Measurements from ENCODE around the gene PARP6. TPM values are rescaled to one million over a fixed set of nuclear protein-coding genes. Genes with fewer than 3 reads are reported as not detected.

The PARP6 gene
- total and polyA plus RNA-seq, 7 donors, result 46.1 to 83.2 (median 63.0) TPM

DNA sequence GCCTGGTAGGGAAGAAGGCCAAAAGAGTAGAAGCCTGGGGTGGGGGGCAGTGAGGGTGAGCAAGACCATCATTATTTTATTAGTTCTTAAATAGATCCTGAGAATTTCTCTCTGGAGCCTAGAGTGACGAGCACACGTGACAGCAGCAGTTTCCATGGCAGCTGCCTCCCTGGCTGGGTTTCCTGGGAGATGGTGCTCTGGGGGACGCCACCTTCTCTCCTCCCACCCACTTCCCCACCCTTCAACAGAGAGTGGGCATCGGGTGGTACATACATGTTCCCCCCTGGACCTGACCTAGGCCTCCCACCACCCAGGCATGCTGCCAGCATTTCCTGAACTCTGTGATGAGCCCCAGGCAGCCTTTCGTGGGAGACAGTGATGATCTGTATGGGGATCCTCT lies 34.7 kb upstream of the PARP6 start:
- H3K36me3 ChIP-seq (ENCODE audit: insufficient read depth in 1 of 2, low read depth in 1 of 2), result no peaks in the 10 kb centered on the region
- intact Hi-C loops (cut with DNase I), result no loop called here
- H3K4me1 ChIP-seq, result no peaks in the 10 kb centered on the region
- TF ChIP-seq, protein P1, sequence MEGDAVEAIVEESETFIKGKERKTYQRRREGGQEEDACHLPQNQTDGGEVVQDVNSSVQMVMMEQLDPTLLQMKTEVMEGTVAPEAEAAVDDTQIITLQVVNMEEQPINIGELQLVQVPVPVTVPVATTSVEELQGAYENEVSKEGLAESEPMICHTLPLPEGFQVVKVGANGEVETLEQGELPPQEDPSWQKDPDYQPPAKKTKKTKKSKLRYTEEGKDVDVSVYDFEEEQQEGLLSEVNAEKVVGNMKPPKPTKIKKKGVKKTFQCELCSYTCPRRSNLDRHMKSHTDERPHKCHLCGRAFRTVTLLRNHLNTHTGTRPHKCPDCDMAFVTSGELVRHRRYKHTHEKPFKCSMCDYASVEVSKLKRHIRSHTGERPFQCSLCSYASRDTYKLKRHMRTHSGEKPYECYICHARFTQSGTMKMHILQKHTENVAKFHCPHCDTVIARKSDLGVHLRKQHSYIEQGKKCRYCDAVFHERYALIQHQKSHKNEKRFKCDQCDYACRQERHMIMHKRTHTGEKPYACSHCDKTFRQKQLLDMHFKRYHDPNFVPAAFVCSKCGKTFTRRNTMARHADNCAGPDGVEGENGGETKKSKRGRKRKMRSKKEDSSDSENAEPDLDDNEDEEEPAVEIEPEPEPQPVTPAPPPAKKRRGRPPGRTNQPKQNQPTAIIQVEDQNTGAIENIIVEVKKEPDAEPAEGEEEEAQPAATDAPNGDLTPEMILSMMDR (IDR thresholded peaks at IDR 0.05), result no peak
- H3K27me3 ChIP-seq (ENCODE audit: insufficient read depth in 3 of 3, low read length in 2 of 3), result no peaks in the 10 kb centered on the region
- H3K9me3 ChIP-seq, result no peaks in the 10 kb centered on the region
- no peak overlapping the region for H3K27ac ChIP-seq
- 64 to 76% (median 67%) methylated on average over 5 of the region's 5 CpGs for WGBS, 3 donors
- DNase-seq (no peak), ATAC-seq (no peak)
- no peak overlapping the region for H3K4me3 ChIP-seq

DNA sequence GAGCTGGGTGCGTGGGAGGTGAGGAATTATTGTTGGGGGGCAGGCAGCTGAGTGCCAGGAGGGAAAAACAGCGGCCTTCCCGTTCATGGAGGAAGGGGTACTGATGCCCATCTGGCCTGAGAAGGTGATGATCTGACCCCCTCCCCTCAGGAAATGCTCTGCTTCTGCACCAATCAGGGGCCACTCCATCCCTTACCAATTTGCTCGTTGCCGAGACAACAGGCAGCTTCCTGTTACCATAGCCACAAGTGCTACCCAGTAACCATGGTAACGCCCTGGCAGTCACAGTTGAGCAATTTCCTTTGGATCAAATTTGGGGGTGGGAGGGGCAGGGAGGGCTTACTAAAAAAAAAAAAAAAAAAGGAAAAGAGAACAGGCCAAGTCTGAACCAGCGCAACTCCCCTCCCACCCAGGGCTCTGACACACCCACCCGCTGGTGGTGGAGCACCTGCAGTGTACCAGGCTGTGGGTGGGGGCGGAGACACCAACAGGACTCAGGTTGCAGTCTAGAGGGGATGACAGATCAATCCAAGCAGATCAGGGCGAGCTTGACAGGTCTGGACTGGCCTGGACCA lies 33.9 kb upstream of the PARP6 start:
- no peak for DNase-seq
- ATAC-seq, result no peak
- intact Hi-C loops (cut with DNase I), result no loop called here
- Histone ChIP-seq H3K27ac (no peak overlapping the region), H3K9me3 (no peaks in the 10 kb centered on the region), H3K4me3 (no peak overlapping the region), H3K36me3 (ENCODE audit: insufficient read depth in 1 of 2, low read depth in 1 of 2) (no peaks in the 10 kb centered on the region), H3K27me3 (ENCODE audit: insufficient read depth in 3 of 3, low read length in 2 of 3) (no peaks in the 10 kb centered on the region), H3K4me1 (no peaks in the 10 kb centered on the region)
- WGBS, 3 donors, result 52 to 70% (median 64%) methylated on average over 10 of the region's 10 CpGs
- TF ChIP-seq, protein P1 (IDR thresholded peaks at IDR 0.05), result no peak

DNA sequence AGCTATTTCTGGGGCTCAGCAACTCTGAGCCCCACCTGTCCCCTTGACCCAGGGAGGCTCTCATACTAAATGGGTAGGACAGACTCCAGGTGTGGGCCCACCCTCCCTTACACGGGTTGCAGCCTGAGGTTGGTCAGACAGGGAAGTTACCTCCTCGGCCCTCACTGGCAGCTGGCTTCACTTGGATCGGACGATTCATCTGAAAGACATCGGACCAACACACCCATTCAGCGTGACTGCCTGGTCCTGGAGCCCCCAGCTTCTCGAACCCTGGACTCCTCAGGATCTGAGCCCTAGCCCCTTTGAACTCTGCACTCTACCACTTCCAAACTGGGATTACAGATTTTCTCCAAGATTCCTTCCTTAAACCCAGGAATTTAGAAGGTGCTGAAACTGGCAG lies 32.2 kb upstream of the PARP6 start:
- WGBS, 3 donors, result 85 to 89% (median 89%) methylated on average over 7 of the region's 7 CpGs
- ATAC-seq, result no peak

DNA sequence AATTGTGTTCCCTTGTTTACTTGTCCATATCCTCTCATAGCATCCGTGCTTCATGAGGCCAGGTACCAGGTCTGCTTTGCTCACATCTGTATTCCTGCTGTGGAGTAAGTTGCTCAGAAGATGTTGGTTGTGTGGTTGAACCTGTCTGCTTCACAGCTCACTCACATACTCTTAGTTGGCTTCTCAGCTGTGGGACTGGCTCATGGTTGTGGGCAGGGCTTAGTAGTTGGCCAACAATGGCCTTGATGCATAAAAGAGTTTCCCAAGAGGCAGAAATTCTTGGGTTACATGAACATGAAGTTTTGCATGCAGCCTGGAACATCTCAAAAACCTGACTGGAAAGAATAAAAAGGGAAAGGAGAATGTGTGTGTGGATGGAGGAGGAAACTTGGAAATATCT lies 30.6 kb upstream of the PARP6 start:
- ATAC-seq, result no peak
- no peak for DNase-seq
- 52 to 59% (median 58%) methylated on average over 1 of the region's 1 CpG for WGBS, 3 donors
- no peaks in the 10 kb centered on the region for H3K27me3 ChIP-seq (ENCODE audit: insufficient read depth in 3 of 3, low read length in 2 of 3)
- intact Hi-C loops (cut with DNase I), result no loop called here
- H3K36me3 ChIP-seq (ENCODE audit: insufficient read depth in 1 of 2, low read depth in 1 of 2), result no peaks in the 10 kb centered on the region
- H3K4me3 ChIP-seq, result no peak overlapping the region
- TF ChIP-seq, protein P1 (IDR thresholded peaks at IDR 0.05), result no peak
- no peaks in the 10 kb centered on the region for H3K9me3 ChIP-seq
- no peak overlapping the region for H3K27ac ChIP-seq
- no peaks in the 10 kb centered on the region for H3K4me1 ChIP-seq

More for the DNA sequence above, 32.2 kb upstream of the PARP6 start:
- H3K9me3 ChIP-seq, result no peaks in the 10 kb centered on the region
- no peaks in the 10 kb centered on the region for H3K4me1 ChIP-seq
- intact Hi-C loops (cut with DNase I), result no loop called here
- DNase-seq, result no peak
- H3K27ac ChIP-seq, result no peak overlapping the region
- H3K4me3 ChIP-seq, result no peak overlapping the region
- no peaks in the 10 kb centered on the region for H3K27me3 ChIP-seq (ENCODE audit: insufficient read depth in 3 of 3, low read length in 2 of 3)
- TF ChIP-seq, protein P1 (IDR thresholded peaks at IDR 0.05), result no peak
- H3K36me3 ChIP-seq (ENCODE audit: insufficient read depth in 1 of 2, low read depth in 1 of 2), result no peaks in the 10 kb centered on the region
